Measurements from ENCODE around the gene ABCC12.

The ABCC12 gene

DNA sequence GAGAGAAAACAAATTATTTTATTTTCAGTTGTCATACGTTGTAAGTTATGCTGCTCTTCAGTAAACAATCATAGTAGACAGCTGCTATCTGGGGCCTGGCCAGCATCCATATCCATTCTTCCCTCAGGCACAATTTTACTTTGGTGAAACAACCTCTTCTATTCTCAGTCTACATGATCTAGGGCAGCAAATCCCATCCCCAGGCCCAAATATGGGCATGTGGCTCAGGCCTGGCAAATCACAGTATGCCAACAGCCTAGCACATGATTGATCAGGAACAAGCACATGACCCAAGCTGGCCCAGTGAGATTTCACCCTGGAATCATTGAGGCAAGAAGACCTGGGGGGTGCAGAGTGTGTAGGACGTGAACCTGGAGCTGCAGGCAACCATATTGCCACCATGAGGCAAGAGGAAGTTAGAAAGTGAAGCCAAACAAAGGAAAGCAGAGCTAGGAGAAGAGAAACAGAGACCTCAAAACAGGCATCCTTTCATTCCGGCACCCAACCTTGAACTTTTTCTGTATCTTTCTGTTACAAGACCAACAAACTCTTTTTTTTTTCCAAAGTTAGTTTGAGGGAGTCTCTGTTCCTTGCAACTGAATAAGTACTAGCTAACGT, 10.3 kb upstream of the ABCC12 start:
- Histone ChIP-seq H3K4me1 (ENCODE audit: control insufficient read depth, insufficient read depth, low read length) (no peaks in the 10 kb centered on the region), H3K9me3 (ENCODE audit: control insufficient read depth, low read length) (no peaks in the 10 kb centered on the region), H3K36me3 (ENCODE audit: control insufficient read depth, insufficient read depth, low read length) (no peaks in the 10 kb centered on the region), H3K4me3 (ENCODE audit: insufficient read depth, low read depth, low read length) (no peak overlapping the region), H3K27ac (ENCODE audit: insufficient read depth, low read depth, low read length, poor library complexity, severe bottlenecking) (no peak overlapping the region), H3K27me3 (ENCODE audit: control insufficient read depth, insufficient read depth, low read length, poor library complexity, severe bottlenecking) (no peaks in the 10 kb centered on the region)
- 83 to 92% methylated on average over 4 of the region's 4 CpGs for WGBS, 2 experiments

DNA sequence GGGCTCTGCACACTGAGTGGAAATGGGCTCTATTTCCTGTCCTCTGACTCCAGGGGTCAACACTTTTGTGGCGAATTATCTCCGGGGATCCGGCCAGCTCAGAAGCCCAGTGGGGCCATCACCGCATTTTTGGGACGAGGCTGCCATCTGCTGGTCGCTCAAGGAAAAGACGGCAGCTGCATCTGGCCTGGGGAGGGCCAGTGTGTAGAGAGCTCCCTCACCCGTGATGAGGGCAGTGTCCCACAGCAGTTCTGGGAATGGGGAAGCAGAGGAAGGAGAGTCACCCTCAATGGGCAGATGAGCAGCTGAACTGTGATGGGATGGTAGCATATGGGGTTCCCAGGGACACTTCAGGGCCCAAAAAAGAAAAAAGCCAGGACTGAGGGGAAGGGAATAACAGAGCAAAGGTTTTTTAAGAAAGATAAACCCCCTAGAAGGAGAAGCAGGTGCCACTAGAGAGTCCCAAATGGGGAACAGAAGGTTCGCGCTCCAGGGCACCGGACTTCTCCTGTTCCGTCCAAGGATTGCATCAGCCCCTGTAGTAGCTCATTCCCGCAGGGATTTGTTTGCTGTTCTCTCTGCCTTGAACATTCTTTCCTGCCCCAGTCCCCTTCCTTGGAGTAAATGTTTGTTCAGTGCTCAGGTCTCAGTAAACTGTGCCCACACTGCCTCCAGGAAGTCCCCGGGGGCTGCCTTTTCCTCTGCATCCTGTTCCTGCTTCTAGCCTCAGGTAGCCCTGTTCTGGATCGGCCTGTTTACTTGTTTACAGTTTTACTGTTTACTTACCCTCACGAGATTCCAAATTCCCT, 9.3 kb upstream of the ABCC12 start:
- no peak overlapping the region for H3K27ac ChIP-seq (ENCODE audit: insufficient read depth, low read depth, low read length, poor library complexity, severe bottlenecking)
- H3K36me3 ChIP-seq (ENCODE audit: control insufficient read depth, insufficient read depth, low read length), result no peaks in the 10 kb centered on the region
- 45 to 47% methylated on average over 16 of the region's 16 CpGs for WGBS, 2 experiments
- no peaks in the 10 kb centered on the region for H3K9me3 ChIP-seq (ENCODE audit: control insufficient read depth, low read length)
- no peaks in the 10 kb centered on the region for H3K27me3 ChIP-seq (ENCODE audit: control insufficient read depth, insufficient read depth, low read length, poor library complexity, severe bottlenecking)
- H3K4me1 ChIP-seq (ENCODE audit: control insufficient read depth, insufficient read depth, low read length), result no peaks in the 10 kb centered on the region
- H3K4me3 ChIP-seq (ENCODE audit: insufficient read depth, low read depth, low read length), result no peak overlapping the region

DNA sequence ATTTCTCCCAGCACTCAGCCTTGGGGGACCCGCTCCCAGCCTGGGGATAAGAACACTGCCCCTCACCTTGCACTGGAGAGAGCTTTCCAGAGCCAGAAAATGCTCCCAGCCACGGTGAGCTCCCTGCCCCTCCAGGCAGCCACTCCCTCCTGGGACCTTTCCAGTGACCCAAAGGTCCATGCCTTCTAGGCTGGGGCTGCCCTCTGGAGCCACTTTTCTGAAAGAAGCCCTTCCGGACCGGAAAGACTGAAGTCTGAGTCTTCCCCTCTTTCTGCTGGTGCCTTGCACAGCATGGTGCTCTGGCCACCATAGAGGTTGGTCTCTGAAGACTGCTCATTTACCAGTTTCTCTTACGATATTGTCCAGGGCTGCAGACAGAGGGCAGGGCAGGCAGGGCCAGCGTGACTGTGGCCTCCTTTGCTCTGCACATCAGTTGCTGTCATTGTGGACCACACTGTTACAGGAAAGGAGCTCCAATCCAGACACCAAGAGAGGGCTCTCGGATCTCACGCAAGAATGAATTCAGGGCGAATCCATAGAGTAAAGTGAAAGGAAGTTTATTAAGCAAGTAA, 7.1 kb upstream of the ABCC12 start:
- Histone ChIP-seq H3K27me3 (ENCODE audit: control insufficient read depth, insufficient read depth, low read length, poor library complexity, severe bottlenecking) (no peaks in the 10 kb centered on the region), H3K9me3 (ENCODE audit: control insufficient read depth, low read length) (no peaks in the 10 kb centered on the region), H3K27ac (ENCODE audit: insufficient read depth, low read depth, low read length, poor library complexity, severe bottlenecking) (no peak overlapping the region), H3K36me3 (ENCODE audit: control insufficient read depth, insufficient read depth, low read length) (no peaks in the 10 kb centered on the region), H3K4me1 (ENCODE audit: control insufficient read depth, insufficient read depth, low read length) (no peaks in the 10 kb centered on the region), H3K4me3 (ENCODE audit: insufficient read depth, low read depth, low read length) (no peak overlapping the region)
- WGBS, 2 experiments, result 90 to 91% methylated on average over 9 of the region's 9 CpGs

DNA sequence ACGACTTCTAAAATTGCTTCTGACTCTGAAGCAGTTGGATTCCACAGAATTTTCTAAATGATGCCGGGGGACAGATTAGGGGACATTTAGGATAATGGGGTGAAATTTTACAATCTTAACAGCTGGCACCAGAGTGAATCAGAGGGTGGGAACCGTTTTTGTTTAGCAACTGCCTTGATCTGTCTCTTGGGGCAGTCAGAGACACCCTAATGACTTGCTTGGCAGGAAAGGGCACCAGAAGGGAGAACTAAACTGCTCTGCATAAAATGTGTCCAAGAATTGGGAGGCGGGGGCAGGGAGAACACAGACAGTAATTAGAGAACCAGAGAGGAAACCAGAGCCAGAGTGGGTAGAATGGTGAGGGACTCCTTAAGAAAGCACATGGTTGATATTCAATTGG, 6.1 kb upstream of the ABCC12 start:
- no peaks in the 10 kb centered on the region for H3K36me3 ChIP-seq (ENCODE audit: control insufficient read depth, insufficient read depth, low read length)
- 91 to 95% methylated on average over 4 of the region's 4 CpGs for WGBS, 2 experiments
- no peaks in the 10 kb centered on the region for H3K4me1 ChIP-seq (ENCODE audit: control insufficient read depth, insufficient read depth, low read length)
- H3K9me3 ChIP-seq (ENCODE audit: control insufficient read depth, low read length), result no peaks in the 10 kb centered on the region
- H3K27ac ChIP-seq (ENCODE audit: insufficient read depth, low read depth, low read length, poor library complexity, severe bottlenecking), result no peak overlapping the region
- no peak overlapping the region for H3K4me3 ChIP-seq (ENCODE audit: insufficient read depth, low read depth, low read length)
- no peaks in the 10 kb centered on the region for H3K27me3 ChIP-seq (ENCODE audit: control insufficient read depth, insufficient read depth, low read length, poor library complexity, severe bottlenecking)

DNA sequence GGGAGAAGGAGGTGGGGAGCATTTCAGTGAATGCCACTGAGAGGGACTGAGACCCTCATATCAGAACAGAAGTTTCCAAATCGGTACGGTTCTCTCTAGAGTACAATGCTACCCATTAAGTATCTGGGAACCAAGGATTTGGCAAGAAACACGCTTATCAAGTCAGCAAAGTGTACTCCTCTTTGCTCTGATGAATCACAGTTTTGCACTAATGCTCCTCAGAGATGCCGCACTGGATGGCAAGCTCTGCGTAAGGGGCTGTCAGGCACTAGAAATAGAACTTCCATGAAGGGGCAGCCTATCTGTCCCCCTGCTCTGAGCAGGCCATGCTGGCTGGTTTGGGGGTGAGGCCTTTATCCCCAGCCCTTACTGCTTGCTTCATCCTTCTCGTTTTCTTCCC, 4.8 kb upstream of the ABCC12 start:
- WGBS, 2 experiments, result 96 to 98% methylated on average over 5 of the region's 6 CpGs
- no peaks in the 10 kb centered on the region for H3K27me3 ChIP-seq (ENCODE audit: control insufficient read depth, insufficient read depth, low read length, poor library complexity, severe bottlenecking)
- no peak overlapping the region for H3K4me3 ChIP-seq (ENCODE audit: insufficient read depth, low read depth, low read length)
- H3K4me1 ChIP-seq (ENCODE audit: control insufficient read depth, insufficient read depth, low read length), result no peaks in the 10 kb centered on the region
- H3K27ac ChIP-seq (ENCODE audit: insufficient read depth, low read depth, low read length, poor library complexity, severe bottlenecking), result no peak overlapping the region
- no peaks in the 10 kb centered on the region for H3K36me3 ChIP-seq (ENCODE audit: control insufficient read depth, insufficient read depth, low read length)
- H3K9me3 ChIP-seq (ENCODE audit: control insufficient read depth, low read length), result no peaks in the 10 kb centered on the region

DNA sequence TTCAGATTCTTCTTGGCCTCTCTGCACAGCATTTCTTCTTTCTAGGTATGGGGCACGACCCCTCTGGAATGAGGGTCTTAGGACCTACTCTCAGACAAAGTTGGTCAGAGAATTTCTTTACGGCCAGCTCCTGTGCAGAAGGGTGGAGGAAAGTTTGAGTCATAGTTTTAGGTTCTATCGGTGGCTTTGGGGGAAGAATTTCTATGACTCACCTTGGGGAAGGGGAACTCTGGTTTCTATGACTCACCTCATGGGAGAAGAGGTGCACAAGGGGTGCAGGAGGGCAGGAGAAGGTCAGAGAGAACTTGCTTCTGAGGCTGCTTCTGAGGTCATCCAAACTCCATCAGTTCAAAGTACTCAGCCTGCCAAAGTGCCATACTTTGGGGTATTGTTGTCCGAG, 2.5 kb upstream of the ABCC12 start:
- WGBS, 2 experiments, result 85 to 87% methylated on average over 4 of the region's 4 CpGs
- no peaks in the 10 kb centered on the region for H3K36me3 ChIP-seq (ENCODE audit: control insufficient read depth, insufficient read depth, low read length)

DNA sequence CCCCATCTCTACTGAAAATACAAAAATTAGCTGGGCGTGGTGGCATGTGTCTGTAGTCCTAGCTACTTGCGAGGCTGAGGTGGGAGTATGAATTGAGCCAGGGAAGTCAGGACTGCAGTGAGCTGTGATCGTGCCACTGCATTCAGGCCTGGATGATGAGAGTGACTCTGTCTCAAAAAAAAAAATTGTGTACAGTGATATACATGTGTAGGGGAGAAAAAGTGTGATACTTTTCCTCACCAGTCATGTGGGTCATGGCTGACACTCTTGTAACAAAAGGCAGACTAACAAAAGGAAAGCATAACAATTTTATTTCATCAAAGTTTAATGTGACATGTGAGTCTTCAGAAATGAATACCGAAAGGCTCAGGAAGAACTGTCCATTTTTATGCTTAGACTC, 2.0 kb upstream of the ABCC12 start:
- 90 to 94% methylated on average over 4 of the region's 4 CpGs for WGBS, 2 experiments
- Histone ChIP-seq H3K4me1 (ENCODE audit: control insufficient read depth, insufficient read depth, low read length) (no peaks in the 10 kb centered on the region), H3K36me3 (ENCODE audit: control insufficient read depth, insufficient read depth, low read length) (no peaks in the 10 kb centered on the region), H3K4me3 (ENCODE audit: insufficient read depth, low read depth, low read length) (no peak overlapping the region), H3K27ac (ENCODE audit: insufficient read depth, low read depth, low read length, poor library complexity, severe bottlenecking) (no peak overlapping the region), H3K9me3 (ENCODE audit: control insufficient read depth, low read length) (no peaks in the 10 kb centered on the region), H3K27me3 (ENCODE audit: control insufficient read depth, insufficient read depth, low read length, poor library complexity, severe bottlenecking) (no peaks in the 10 kb centered on the region)

More for the DNA sequence above, 2.5 kb upstream of the ABCC12 start:
- Histone ChIP-seq H3K4me3 (ENCODE audit: insufficient read depth, low read depth, low read length) (no peak overlapping the region), H3K27ac (ENCODE audit: insufficient read depth, low read depth, low read length, poor library complexity, severe bottlenecking) (no peak overlapping the region), H3K9me3 (ENCODE audit: control insufficient read depth, low read length) (no peaks in the 10 kb centered on the region), H3K4me1 (ENCODE audit: control insufficient read depth, insufficient read depth, low read length) (no peaks in the 10 kb centered on the region), H3K27me3 (ENCODE audit: control insufficient read depth, insufficient read depth, low read length, poor library complexity, severe bottlenecking) (no peaks in the 10 kb centered on the region)

DNA sequence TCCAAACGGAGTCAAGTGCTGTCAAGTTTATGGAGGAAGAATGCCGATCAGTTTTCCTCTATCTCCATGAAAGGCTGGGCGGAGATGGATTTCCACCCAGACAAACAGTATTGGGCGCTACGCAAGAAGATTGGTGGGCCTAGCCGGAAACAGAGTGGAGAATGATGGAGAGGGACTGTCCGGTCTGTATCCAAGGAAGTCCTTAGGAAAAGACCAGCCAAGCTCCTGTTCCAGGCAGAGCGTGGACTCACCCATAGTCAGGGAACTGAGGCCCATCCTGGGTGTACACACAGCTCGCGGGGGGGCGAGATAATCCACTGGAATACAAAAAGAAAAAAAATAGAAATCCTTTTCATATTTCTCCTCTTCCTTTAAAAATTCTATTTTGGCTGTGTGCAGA, 1.5 kb upstream of the ABCC12 start:
- Histone ChIP-seq H3K9me3 (ENCODE audit: control insufficient read depth, low read length) (no peaks in the 10 kb centered on the region), H3K27ac (ENCODE audit: insufficient read depth, low read depth, low read length, poor library complexity, severe bottlenecking) (no peak overlapping the region), H3K36me3 (ENCODE audit: control insufficient read depth, insufficient read depth, low read length) (no peaks in the 10 kb centered on the region), H3K4me3 (ENCODE audit: insufficient read depth, low read depth, low read length) (no peak overlapping the region), H3K4me1 (ENCODE audit: control insufficient read depth, insufficient read depth, low read length) (no peaks in the 10 kb centered on the region), H3K27me3 (ENCODE audit: control insufficient read depth, insufficient read depth, low read length, poor library complexity, severe bottlenecking) (no peaks in the 10 kb centered on the region)
- WGBS, 2 experiments, result 93 to 94% methylated on average over 11 of the region's 11 CpGs

DNA sequence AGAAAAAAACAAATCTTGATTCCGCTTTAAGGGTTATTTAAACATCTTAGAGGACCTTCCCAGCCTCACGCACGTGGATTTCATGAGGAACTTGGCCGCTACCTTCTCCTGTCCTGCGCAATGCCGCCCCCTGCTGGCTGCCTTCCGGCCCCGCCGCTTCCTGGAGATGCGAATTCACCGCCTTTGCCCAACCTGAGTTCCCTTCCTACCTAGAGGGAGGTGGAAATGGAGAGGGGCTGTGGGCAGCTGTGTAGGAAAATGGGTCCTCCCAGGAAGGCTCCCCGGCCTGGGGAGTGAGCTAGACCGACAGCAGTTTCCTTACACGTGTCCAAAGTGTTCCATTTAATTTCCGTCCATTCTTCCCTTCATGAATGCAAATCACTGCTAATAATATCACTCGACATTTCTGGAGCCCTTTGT, 1.0 kb upstream of the ABCC12 start:
- Histone ChIP-seq H3K9me3 (ENCODE audit: control insufficient read depth, low read length) (no peaks in the 10 kb centered on the region), H3K36me3 (ENCODE audit: control insufficient read depth, insufficient read depth, low read length) (no peaks in the 10 kb centered on the region), H3K27ac (ENCODE audit: insufficient read depth, low read depth, low read length, poor library complexity, severe bottlenecking) (no peak overlapping the region), H3K4me3 (ENCODE audit: insufficient read depth, low read depth, low read length) (no peak overlapping the region), H3K4me1 (ENCODE audit: control insufficient read depth, insufficient read depth, low read length) (no peaks in the 10 kb centered on the region), H3K27me3 (ENCODE audit: control insufficient read depth, insufficient read depth, low read length, poor library complexity, severe bottlenecking) (no peaks in the 10 kb centered on the region)
- WGBS, 2 experiments, result 21 to 23% methylated on average over 16 of the region's 16 CpGs

DNA sequence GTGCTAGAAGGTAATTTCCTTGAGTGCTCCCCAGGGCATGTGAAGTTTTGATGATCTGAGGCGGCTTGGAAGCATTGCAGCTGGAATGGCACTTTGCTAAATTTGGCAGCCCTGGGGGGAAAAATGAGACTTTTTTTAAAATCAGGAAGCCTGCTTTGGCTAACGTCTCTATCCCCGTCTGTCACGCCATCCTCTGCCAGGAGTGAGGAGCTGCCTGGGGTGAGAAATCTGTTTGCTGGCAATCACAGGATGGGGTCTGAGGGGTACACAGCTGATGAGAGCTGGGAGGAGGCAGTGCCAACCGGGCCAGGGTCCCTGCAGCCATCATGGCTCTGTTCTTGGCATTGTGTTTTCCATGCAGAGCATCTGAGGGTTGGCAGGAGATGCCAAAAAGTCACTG, 2.0 kb downstream of the ABCC12 start:
- Histone ChIP-seq H3K36me3 (ENCODE audit: control insufficient read depth, insufficient read depth, low read length) (no peaks in the 10 kb centered on the region), H3K4me3 (ENCODE audit: insufficient read depth, low read depth, low read length) (no peak overlapping the region), H3K27me3 (ENCODE audit: control insufficient read depth, insufficient read depth, low read length, poor library complexity, severe bottlenecking) (no peaks in the 10 kb centered on the region), H3K27ac (ENCODE audit: insufficient read depth, low read depth, low read length, poor library complexity, severe bottlenecking) (no peak overlapping the region), H3K4me1 (ENCODE audit: control insufficient read depth, insufficient read depth, low read length) (no peaks in the 10 kb centered on the region), H3K9me3 (ENCODE audit: control insufficient read depth, low read length) (no peaks in the 10 kb centered on the region)
- whole genome bisulfite sequencing, 2 experiments, result 90 to 92% methylated on average over 5 of the region's 5 CpGs
